Uterus (tissue), 4 donors: ENCODE measurements around the gene CEND1. TPM values are rescaled to one million over a fixed set of nuclear protein-coding genes. Genes with fewer than 3 reads are reported as not detected.

ENCODE experiments used
- DNase-seq, 2 donors: peaks; one replicate each; pipeline ENCODE4 v3.0.0-alpha.2; 2019 to 2020
- H3K27ac ChIP-seq, 2 donors: fragments of 200-600 bp; sonication (generic); 1 replicate in 1 of 2; 2 replicates in 1 of 2; pipeline ENCODE4 v1.5.1; 2016 to 2018
- H3K27me3 ChIP-seq, 2 donors: fragments of 200-600 bp; sonication (generic); one replicate each; pipeline ENCODE4 v1.5.1; 2018 to 2019; ENCODE audit warnings: control low read depth in 1 of 2
- H3K36me3 ChIP-seq, 2 donors: fragments of 200-600 bp; sonication (generic); one replicate each; pipeline ENCODE4 v1.5.1; 2019; ENCODE audit warnings: control low read depth in 1 of 2
- H3K4me1 ChIP-seq, 2 donors: fragments of 200-600 bp; sonication (generic); one replicate each; pipeline ENCODE4 v1.5.1; 2018 to 2019; ENCODE audit warnings: control low read depth in 1 of 2
- H3K4me3 ChIP-seq, 2 donors: fragments of 200-600 bp; sonication (generic); 1 replicate in 1 of 2; 2 replicates in 1 of 2; pipeline ENCODE4 v1.5.1; 2018 to 2019; ENCODE audit warnings: mild to moderate bottlenecking in 1 of 2
- H3K9me3 ChIP-seq, 2 donors: fragments of 200-600 bp; sonication (generic); one replicate each; pipeline ENCODE4 v1.5.1; 2019; ENCODE audit warnings: control low read depth in 1 of 2
- POLR2A ChIP-seq, 2 donors: fragments of 450-650 bp; IDR thresholded peaks; one replicate each; pipeline ENCODE4 v1.6.1; 2016; ENCODE audit warnings: antibody characterized with exemption in 2 of 2, mild to moderate bottlenecking in 1 of 2, moderate library complexity in 1 of 2
- intact Hi-C: fragments of 100-400 bp; cut with DNase I; formaldehyde crosslinking; loops from one replicate; pipeline ENCODE4 v1.15.1; 2023; ENCODE audit warnings: low total_unique reads
- total RNA-seq, 4 donors: library from RNA; depleted of rRNA in 3 of 4; stranded (reverse); fragments of >200 nt in 3 of 4; gene quantifications; one replicate each; pipeline versions ENCODE4 v1.1.0 to v1.2.4, GENCODE V29; 2014 to 2023
- TF ChIP-seq, protein P1 (sequence below), 4 experiments: fragments of 200-600 bp in 2 of 4; fragments of 450-650 bp in 2 of 4; sonication (generic) in 2 of 4; IDR thresholded peaks; one replicate each; pipeline ENCODE4 v1.5.1; 2016 to 2019; ENCODE audit warnings: antibody characterized with exemption in 4 of 4, mild to moderate bottlenecking in 2 of 4, moderate library complexity in 1 of 4
- donor health status: DM: yes; HTN: yes; CAD: no.

The CEND1 gene
- total RNA-seq, 4 donors from 2014 or later, result 0.41 TPM; not detected in 3

DNA sequence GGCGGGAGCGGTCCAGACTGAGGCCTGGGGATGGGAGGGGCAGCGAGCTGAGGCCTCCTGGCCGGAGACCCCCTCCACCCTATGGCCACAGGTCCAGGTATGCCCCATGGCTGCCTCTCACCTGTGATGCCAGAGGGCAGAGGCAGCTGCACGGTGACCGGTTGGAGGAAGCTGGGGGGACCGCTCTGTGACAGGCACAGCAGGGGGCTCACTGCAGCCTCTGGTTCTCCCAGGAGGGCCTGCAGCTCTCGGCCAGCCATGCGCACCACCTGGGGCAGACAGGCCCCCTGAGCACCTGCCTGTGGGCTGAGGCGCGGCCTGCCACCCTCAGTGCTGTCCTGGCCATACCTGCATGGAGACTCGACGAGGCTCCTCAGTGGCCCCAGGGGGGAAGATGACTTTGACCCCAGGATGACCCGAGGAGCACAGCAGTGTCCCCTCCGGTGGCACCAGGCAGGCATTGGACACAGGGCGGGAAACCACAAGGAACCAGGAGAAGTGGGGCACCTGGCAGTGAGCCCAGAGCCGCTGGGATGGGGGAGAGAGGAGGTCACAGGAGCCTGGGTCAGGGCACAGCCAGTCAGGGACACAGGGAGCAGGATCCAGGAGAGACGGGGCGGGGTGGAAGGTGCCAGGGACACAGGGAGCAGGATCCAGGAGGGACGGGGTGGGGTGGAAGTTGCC lies 11.3 kb upstream of the CEND1 start:
- DNase-seq, result no peak
- TF ChIP-seq, protein P1, sequence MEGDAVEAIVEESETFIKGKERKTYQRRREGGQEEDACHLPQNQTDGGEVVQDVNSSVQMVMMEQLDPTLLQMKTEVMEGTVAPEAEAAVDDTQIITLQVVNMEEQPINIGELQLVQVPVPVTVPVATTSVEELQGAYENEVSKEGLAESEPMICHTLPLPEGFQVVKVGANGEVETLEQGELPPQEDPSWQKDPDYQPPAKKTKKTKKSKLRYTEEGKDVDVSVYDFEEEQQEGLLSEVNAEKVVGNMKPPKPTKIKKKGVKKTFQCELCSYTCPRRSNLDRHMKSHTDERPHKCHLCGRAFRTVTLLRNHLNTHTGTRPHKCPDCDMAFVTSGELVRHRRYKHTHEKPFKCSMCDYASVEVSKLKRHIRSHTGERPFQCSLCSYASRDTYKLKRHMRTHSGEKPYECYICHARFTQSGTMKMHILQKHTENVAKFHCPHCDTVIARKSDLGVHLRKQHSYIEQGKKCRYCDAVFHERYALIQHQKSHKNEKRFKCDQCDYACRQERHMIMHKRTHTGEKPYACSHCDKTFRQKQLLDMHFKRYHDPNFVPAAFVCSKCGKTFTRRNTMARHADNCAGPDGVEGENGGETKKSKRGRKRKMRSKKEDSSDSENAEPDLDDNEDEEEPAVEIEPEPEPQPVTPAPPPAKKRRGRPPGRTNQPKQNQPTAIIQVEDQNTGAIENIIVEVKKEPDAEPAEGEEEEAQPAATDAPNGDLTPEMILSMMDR (IDR thresholded peaks at IDR 0.05), result no peak
- intact Hi-C loops, result no loop called here

DNA sequence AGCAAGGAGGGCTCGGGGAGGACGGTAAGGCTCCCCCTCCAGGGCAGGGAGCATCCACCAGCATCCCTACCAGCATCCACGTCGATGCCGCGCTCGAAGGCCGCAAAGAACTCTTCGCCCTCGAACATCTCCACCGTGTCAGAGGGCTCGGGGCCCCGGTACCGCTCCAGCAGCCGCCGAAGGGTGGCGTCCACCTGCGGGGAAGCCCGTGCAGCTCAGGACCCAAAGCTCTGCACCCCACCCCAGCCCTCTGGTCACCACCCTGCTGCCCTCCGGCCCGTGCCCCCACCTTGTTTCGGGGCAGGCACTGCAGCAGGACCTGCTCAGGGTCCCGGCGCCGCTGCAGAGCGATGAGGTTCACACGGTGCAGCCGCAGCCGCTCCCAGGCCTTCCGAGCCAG lies 10.6 kb upstream of the CEND1 start:
- Histone ChIP-seq H3K27ac (no peak overlapping the region), H3K4me3 (no peak overlapping the region), H3K36me3 (no peaks in the 10 kb centered on the region), H3K4me1 (peaks cover 6 to 25% of the 10 kb centered on the region in 2 donors), H3K9me3 (no peaks in the 10 kb centered on the region), H3K27me3 (no peaks in the 10 kb centered on the region)
- DNase-seq, result no peak
- TF ChIP-seq POLR2A (IDR thresholded peaks at IDR 0.05), result no peak
- TF ChIP-seq, protein P1 (IDR thresholded peaks at IDR 0.05), result no peak
- intact Hi-C loops, result no loop called here

More for the DNA sequence above, 11.3 kb upstream of the CEND1 start:
- Histone ChIP-seq H3K36me3 (no peaks in the 10 kb centered on the region), H3K4me1 (peaks cover 6 to 20% of the 10 kb centered on the region in 2 donors), H3K9me3 (no peaks in the 10 kb centered on the region), H3K4me3 (no peak overlapping the region), H3K27ac (no peak overlapping the region), H3K27me3 (no peaks in the 10 kb centered on the region)

DNA sequence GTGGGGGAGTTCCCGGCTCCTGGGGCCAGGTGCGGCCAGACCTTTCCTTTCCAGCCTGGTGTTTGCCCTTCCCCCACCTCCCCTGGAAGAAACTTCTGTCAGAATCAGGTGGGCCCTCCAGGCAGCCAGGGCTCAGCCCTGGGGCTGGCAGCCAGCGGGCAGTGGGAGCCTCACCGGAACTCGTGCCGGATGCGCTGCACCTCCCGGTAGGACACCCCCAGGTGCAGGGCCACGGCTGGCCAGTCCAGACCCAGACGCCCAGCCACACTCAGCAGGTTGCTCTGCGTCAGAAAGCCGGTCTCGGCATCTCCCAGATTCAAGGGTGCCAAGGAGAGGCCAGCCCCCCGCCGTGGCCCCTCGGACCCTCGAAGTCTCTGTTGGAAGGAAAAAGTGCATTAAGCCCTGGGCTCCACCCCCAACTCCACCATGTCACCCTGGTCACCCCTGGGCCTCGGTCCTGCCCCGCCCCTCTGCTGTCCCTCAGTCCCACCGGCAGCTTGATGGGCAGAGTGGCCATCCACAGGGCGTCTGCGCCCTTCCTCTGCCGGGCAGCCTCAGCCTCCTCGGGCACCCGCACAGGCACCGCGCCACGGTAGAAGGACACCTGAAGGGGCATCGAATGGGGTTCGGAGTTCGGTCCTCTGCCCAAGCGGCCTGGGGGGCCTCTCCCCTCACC lies 9.9 kb upstream of the CEND1 start:
- Histone ChIP-seq H3K36me3 (no peaks in the 10 kb centered on the region), H3K4me3 (no peak overlapping the region), H3K27me3 (no peaks in the 10 kb centered on the region), H3K9me3 (no peaks in the 10 kb centered on the region), H3K4me1 (peaks cover 6 to 31% of the 10 kb centered on the region in 2 donors), H3K27ac (no peak overlapping the region)
- intact Hi-C loops, result no loop called here
- DNase-seq, result no peak
- TF ChIP-seq, protein P1 (IDR thresholded peaks at IDR 0.05), result no peak
- TF ChIP-seq POLR2A (IDR thresholded peaks at IDR 0.05), result no peak

DNA sequence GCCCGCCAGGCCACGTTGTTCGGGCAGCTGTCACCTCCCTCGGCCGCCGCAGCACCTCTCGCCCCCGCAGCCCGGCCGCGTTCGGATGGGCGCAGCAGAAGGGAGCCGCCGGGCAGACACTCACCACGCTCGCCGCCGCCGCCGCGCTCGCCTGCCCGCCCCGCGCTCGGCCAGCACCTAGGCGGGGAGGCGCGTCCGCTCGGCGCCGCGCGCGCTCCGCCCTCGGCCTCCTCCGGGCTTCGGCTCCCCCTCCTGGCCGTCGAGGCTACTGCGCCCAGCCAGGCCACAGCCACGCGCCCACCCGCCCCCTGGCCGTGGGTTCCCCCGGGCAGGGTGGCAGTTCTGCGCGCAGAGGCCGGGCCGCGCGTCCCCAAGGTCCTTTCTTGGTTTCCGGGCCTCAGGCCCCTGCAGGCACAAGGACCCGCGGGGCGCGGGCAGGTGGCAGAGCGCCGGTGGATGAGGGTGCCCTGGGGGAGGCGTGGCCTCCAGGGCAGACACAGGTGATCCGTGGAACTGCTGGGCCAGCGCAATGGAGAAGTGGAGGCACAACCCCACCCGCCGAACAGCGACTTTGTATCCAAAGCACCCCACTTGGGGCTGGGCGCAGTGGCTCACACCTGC lies 8.3 kb upstream of the CEND1 start, which contains the start of gene SLC25A22:
Gene SLC25A22, minus strand, starts transcription at position 189 of the 621 bp plus-strand sequence. CDS start 3,275 bp downstream, outside the sequence.
- DNase-seq, result peak; percentile 58 to 81
- intact Hi-C loops, result no loop called here
- peaks cover 6 to 22% of the 10 kb centered on the region in 2 donors for H3K4me1 ChIP-seq

More for the DNA sequence above, 8.3 kb upstream of the CEND1 start, which contains the start of gene SLC25A22:
- peak within 1 kb of the TSS; percentile 61 to 79 for H3K4me3 ChIP-seq
- H3K27me3 ChIP-seq, result no peaks in the 10 kb centered on the region
- TF ChIP-seq, protein P1 (IDR thresholded peaks at IDR 0.05), result peak; percentile 57 to 96 (median 94)
- TF ChIP-seq POLR2A (IDR thresholded peaks at IDR 0.05), result peak in 1 of 2 donors; percentile 10
- peak within 1 kb of the TSS; percentile 87 to 90 for H3K27ac ChIP-seq
- H3K36me3 ChIP-seq, result no peaks in the 10 kb centered on the region
- no peaks in the 10 kb centered on the region for H3K9me3 ChIP-seq
